ENCODE results near the gene RNASE9. TPM values are rescaled to one million over a fixed set of nuclear protein-coding genes. Genes with fewer than 3 reads are reported as not detected.
"Not testable (repeated sequence)": the region's sequence is repeated elsewhere in the genome, so short reads cannot be mapped to it uniquely, and the experiment has no call there.

Gene RNASE9
- total RNA-seq, 1 donor from 2014 or later = not detected

DNA sequence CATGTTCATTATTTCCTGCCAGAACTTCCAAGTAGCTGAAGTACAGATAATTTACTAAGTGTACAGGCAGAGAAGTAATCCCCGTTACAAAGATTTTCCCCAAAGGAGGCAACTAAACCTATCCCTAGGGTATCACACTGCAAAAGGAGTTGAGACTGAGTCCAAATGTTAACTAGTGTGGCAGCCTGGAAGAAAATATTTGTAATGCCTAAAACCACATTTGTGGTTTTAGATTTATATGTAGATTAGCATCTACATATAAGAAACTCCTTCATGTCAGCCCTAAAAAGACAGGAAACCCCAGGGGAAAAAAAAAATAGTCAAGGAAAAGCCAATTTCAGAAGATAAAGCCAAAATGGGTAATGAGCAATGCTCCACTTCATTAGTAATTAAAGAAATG lies 31.7 kb upstream of the RNASE9 start:
- Mint-ChIP-seq H3K27me3 (peaks cover 11% of the 10 kb centered on the region), H3K4me1 (peaks cover 2% of the 10 kb centered on the region), H3K27ac (no peak overlapping the region), H3K9me3 (no peaks in the 10 kb centered on the region), H3K36me3 (ENCODE audit: low read depth) (no peaks in the 10 kb centered on the region), H3K4me3 (no peak overlapping the region)
- intact Hi-C loops (cut with micrococcal nuclease) = no loop called here
- DNase-seq = no peak

DNA sequence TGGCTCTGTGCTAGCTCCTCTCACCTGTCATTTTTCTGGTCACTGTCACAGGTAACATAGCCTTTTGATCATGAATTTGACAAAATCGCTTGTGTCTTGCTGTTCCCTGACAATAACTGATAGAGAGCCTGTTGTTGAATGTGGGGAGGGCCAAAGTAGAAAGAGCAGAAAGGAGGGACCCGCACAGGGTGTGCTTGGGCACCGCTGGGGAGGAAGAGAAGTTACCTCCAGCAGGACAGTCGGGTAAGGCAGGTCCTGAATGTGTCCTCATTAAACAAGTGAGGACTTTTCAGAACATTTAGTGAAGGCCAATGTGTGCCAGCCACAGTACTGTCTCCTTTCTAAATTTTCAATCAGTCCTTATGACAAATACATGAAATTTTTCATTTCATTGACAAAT lies 30.4 kb upstream of the RNASE9 start, which contains the start of gene RNASE12:
Gene RNASE12, minus strand, starts transcription at position 142 of the 400 bp plus-strand sequence. CDS start 653 bp downstream, outside the sequence.
- Mint-ChIP-seq H3K4me3 (no peak within 1 kb of the TSS), H3K36me3 (ENCODE audit: low read depth) (no peaks in the 10 kb centered on the region), H3K9me3 (no peaks in the 10 kb centered on the region), H3K27me3 (peaks cover 11% of the 10 kb centered on the region), H3K4me1 (peaks cover 4% of the 10 kb centered on the region), H3K27ac (no peak within 1 kb of the TSS)
- DNase-seq = no peak
- intact Hi-C loops (cut with micrococcal nuclease) = no loop called here

GRCh38 chr14:20587489-20588154 lies 26.8 kb upstream of the RNASE9 start, which contains the start of gene RNASE11:
Gene RNASE11 (minus strand): TSS chr14:20588001.
- peak; percentile 59 for DNase-seq
- intact Hi-C loops (cut with micrococcal nuclease) = no loop called here
- Mint-ChIP-seq H3K4me1 (peaks cover 4% of the 10 kb centered on the region), H3K4me3 (no peak within 1 kb of the TSS), H3K9me3 (no peaks in the 10 kb centered on the region), H3K36me3 (ENCODE audit: low read depth) (no peaks in the 10 kb centered on the region), H3K27me3 (peaks cover 21% of the 10 kb centered on the region), H3K27ac (no peak within 1 kb of the TSS)

- intact Hi-C loops (cut with micrococcal nuclease) = no loop called here
Observed at GRCh38 chr14:20583908-20584307, 23.1 kb upstream of the RNASE9 start.

DNA sequence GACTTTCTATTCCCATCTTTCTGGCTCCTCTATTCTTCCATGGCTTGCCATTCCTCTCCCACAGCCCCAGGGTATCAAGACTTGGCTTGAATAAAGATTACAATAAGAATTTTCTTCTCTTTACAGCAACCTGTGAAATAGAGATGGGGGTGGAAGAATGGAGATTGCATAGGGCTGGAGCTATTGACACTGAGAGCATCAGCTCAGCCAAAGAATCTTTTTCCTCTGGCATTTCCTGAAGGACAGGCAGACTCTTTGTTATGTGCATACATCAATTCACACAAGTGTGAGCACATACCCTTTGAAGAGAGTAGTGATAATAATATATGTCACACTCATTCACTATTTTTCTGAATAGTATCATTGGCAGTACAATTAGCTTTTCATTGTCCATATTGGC lies 22.3 kb upstream of the RNASE9 start:
- H3K9me3 Mint-ChIP-seq = no peaks in the 10 kb centered on the region
- H3K36me3 Mint-ChIP-seq (ENCODE audit: low read depth) = no peaks in the 10 kb centered on the region
- peaks cover 11% of the 10 kb centered on the region for H3K27me3 Mint-ChIP-seq
- no peak overlapping the region for H3K27ac Mint-ChIP-seq
- intact Hi-C loops (cut with micrococcal nuclease) = no loop called here
- no peak overlapping the region for H3K4me3 Mint-ChIP-seq
- DNase-seq = no peak
- H3K4me1 Mint-ChIP-seq = peaks cover 4% of the 10 kb centered on the region

More at GRCh38 chr14:20583908-20584307, 23.1 kb upstream of the RNASE9 start:
- Mint-ChIP-seq H3K4me3 (no peak overlapping the region), H3K36me3 (ENCODE audit: low read depth) (no peaks in the 10 kb centered on the region), H3K27me3 (peaks cover 11% of the 10 kb centered on the region), H3K27ac (no peak overlapping the region), H3K9me3 (no peaks in the 10 kb centered on the region), H3K4me1 (peaks cover 4% of the 10 kb centered on the region)
- peak; percentile 34 for DNase-seq

DNA sequence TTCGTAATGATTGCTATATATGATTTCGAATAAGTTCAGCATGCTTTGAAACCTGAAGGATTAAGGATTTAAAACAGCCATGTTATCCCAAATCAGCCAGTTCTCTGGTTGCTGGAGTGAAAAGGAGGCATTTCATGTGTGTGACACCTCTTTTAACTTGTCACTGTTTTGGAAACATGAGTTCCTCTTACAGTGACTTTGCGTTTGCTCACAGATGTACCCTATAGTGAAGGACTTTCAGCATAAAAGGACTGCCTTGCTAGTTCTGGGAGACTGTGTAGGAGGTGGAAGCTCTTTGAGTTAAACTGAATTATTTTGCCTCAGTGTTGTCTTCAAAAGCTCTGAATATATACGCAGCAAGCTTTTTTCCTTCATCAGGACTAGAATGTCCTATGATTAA lies 19.4 kb upstream of the RNASE9 start:
- H3K9me3 Mint-ChIP-seq = no peaks in the 10 kb centered on the region
- H3K4me3 Mint-ChIP-seq = no peak overlapping the region
- no peaks in the 10 kb centered on the region for H3K4me1 Mint-ChIP-seq
- intact Hi-C loops (cut with micrococcal nuclease) = no loop called here
- DNase-seq = no peak
- H3K36me3 Mint-ChIP-seq (ENCODE audit: low read depth) = no peaks in the 10 kb centered on the region
- peaks cover 6% of the 10 kb centered on the region for H3K27me3 Mint-ChIP-seq
- H3K27ac Mint-ChIP-seq = no peak overlapping the region

DNA sequence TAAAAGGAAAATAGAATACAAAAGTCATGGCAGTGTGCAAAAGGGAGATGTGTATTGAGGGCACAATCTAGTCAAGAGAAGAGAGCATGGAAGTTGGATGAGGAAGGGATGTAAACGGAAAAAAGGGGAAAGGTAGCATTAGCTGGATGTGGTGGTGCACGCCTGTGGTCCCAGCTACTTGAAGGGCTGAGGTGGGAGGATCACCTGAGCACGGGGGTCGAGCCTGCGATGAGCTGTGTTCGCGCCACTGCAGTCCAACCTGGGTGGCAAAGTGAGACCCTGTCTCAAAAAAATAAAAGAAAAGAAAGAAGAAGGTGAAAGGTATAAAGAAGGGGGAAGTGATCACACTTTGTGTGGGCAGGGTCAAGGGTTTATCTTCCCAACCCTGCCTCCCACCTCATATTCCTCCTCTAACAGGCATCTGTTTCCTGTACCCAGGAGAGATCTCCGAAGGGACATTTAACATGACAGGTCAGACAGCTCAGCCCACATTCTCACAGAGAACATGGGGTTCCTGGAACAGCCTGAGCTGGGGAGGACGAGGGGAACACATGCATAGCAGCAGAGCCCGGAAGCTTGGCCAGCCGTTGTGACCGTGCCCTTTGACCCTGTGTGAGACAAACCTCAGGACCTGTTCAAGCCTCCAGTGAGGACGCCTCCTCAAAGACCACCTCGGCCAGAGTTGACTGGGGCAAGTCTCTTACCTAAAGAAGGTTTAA lies 18.1 kb upstream of the RNASE9 start:
- Mint-ChIP-seq H3K4me3 (no peak overlapping the region), H3K27me3 (peaks cover 4% of the 10 kb centered on the region), H3K36me3 (ENCODE audit: low read depth) (no peaks in the 10 kb centered on the region), H3K4me1 (no peaks in the 10 kb centered on the region), H3K27ac (no peak overlapping the region), H3K9me3 (no peaks in the 10 kb centered on the region)
- intact Hi-C loops (cut with micrococcal nuclease) = no loop called here
- no peak for DNase-seq

GRCh38 chr14:20578325-20578724 lies 17.5 kb upstream of the RNASE9 start:
- intact Hi-C loops (cut with micrococcal nuclease) = no loop called here
- Mint-ChIP-seq H3K27me3 (peaks cover 4% of the 10 kb centered on the region), H3K27ac (no peak overlapping the region), H3K4me3 (no peak overlapping the region), H3K36me3 (ENCODE audit: low read depth) (no peaks in the 10 kb centered on the region), H3K9me3 (no peaks in the 10 kb centered on the region), H3K4me1 (no peaks in the 10 kb centered on the region)
- DNase-seq = no peak

DNA sequence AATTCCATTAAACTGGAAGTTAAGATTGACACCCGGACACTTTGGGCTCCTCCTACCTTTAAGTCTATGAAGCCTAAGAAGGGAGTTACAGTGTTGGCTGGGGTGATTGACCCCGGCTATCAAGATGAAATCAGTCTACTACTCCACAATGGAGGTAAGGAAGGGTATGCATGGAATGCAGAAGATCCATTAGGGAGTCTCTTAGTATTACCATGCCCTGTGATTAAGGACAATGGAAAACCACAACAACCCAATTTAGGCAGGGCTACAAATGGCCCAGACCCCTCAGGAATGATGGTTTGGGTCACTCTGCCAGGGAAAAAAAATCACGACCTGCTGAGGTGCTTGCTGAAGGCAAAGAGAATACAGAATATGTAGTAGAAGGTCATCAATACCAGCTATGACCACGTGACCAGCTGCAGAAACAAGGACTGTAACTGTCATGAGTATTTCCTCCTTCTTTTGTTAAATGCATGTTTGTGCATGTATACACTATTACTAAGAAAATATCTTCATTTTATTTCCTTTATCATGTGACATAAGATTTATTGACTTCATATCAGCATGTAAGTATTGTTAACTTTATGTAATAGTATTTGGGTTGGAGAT lies 11.6 kb upstream of the RNASE9 start:
- H3K4me3 Mint-ChIP-seq; intact Hi-C loops (cut with micrococcal nuclease); H3K9me3 Mint-ChIP-seq; H3K27me3 Mint-ChIP-seq; DNase-seq; H3K4me1 Mint-ChIP-seq; H3K36me3 Mint-ChIP-seq (ENCODE audit: low read depth); H3K27ac Mint-ChIP-seq: not testable (repeated sequence)

DNA sequence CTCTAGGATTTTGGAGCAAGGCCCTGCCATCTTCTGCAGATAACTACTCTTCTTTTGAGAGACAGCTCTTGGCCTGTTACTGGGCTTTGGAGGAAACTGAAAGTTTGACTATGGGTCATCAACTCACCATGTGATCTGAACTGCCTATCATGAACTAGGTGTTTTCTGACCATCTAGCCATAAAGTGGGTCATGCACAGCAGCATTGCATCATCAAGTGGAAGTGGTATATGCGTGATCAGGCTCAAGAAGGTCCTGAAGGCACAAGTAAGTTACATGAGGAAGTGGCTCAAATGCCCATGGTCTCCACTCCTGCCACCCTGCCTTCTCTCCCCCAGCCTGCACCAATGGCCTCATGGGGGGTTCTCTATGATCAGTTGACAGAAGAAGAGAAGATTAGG lies 9.9 kb upstream of the RNASE9 start:
- H3K27me3 Mint-ChIP-seq; H3K4me3 Mint-ChIP-seq; intact Hi-C loops (cut with micrococcal nuclease); H3K4me1 Mint-ChIP-seq; H3K9me3 Mint-ChIP-seq; H3K36me3 Mint-ChIP-seq (ENCODE audit: low read depth); H3K27ac Mint-ChIP-seq: not testable (repeated sequence)
- peak; percentile 48 for DNase-seq

GRCh38 chr14:20569865-20570264 lies 9.0 kb upstream of the RNASE9 start:
- H3K27me3 Mint-ChIP-seq; H3K4me1 Mint-ChIP-seq; intact Hi-C loops (cut with micrococcal nuclease); H3K9me3 Mint-ChIP-seq; H3K27ac Mint-ChIP-seq; H3K36me3 Mint-ChIP-seq (ENCODE audit: low read depth); H3K4me3 Mint-ChIP-seq: not testable (repeated sequence)
- peak; percentile 31 for DNase-seq

- H3K4me1 Mint-ChIP-seq = no peaks in the 10 kb centered on the region
- DNase-seq = peak; percentile 27
- peaks cover 6% of the 10 kb centered on the region for H3K9me3 Mint-ChIP-seq
- no peak overlapping the region for H3K4me3 Mint-ChIP-seq
- H3K27me3 Mint-ChIP-seq = peaks cover 5% of the 10 kb centered on the region
- no peak overlapping the region for H3K27ac Mint-ChIP-seq
- H3K36me3 Mint-ChIP-seq (ENCODE audit: low read depth) = no peaks in the 10 kb centered on the region
- intact Hi-C loops (cut with micrococcal nuclease) = no loop called here
Observed at GRCh38 chr14:20569066-20569465, 8.2 kb upstream of the RNASE9 start.

- peaks cover 8% of the 10 kb centered on the region for H3K27me3 Mint-ChIP-seq
- H3K9me3 Mint-ChIP-seq = peaks cover 6% of the 10 kb centered on the region
Observed at GRCh38 chr14:20568393-20568792, 7.5 kb upstream of the RNASE9 start.

DNA sequence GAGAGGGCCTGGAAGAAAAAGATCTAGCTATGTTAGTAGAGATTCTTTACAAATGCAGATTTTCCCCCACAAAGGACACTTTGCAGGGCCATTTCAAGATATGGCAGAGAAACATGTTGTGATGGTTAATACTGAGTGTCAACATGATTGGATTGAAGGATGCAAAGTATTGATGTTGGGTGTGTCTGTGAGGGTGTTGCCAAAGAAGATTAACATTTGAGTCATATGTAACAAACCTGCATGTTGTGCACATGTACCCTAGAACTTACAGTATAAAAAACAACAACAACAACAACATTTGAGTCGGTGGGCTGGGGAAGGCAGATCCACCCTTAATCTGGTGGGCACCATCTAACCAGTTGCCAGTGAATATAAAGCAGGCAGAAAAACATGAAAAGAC lies 6.4 kb upstream of the RNASE9 start:
- H3K36me3 Mint-ChIP-seq (ENCODE audit: low read depth); H3K4me1 Mint-ChIP-seq; H3K4me3 Mint-ChIP-seq; H3K27ac Mint-ChIP-seq; intact Hi-C loops (cut with micrococcal nuclease); H3K9me3 Mint-ChIP-seq: not testable (repeated sequence)
- peaks cover 13% of the 10 kb centered on the region for H3K27me3 Mint-ChIP-seq
- peak; percentile 8 for DNase-seq

More at GRCh38 chr14:20568393-20568792, 7.5 kb upstream of the RNASE9 start:
- no peak for DNase-seq
- Mint-ChIP-seq H3K36me3 (ENCODE audit: low read depth) (no peaks in the 10 kb centered on the region), H3K4me3 (no peak overlapping the region), H3K27ac (no peak overlapping the region), H3K4me1 (no peaks in the 10 kb centered on the region)
- intact Hi-C loops (cut with micrococcal nuclease) = no loop called here
